ENCODE results near the gene PTPRCAP.
A peak's percentile ranks its signal among the peaks of the same experiment; 100 is the strongest.
"Not testable (repeated sequence)": the region's sequence is repeated elsewhere in the genome, so short reads cannot be mapped to it uniquely, and the experiment has no call there.

The PTPRCAP gene

DNA sequence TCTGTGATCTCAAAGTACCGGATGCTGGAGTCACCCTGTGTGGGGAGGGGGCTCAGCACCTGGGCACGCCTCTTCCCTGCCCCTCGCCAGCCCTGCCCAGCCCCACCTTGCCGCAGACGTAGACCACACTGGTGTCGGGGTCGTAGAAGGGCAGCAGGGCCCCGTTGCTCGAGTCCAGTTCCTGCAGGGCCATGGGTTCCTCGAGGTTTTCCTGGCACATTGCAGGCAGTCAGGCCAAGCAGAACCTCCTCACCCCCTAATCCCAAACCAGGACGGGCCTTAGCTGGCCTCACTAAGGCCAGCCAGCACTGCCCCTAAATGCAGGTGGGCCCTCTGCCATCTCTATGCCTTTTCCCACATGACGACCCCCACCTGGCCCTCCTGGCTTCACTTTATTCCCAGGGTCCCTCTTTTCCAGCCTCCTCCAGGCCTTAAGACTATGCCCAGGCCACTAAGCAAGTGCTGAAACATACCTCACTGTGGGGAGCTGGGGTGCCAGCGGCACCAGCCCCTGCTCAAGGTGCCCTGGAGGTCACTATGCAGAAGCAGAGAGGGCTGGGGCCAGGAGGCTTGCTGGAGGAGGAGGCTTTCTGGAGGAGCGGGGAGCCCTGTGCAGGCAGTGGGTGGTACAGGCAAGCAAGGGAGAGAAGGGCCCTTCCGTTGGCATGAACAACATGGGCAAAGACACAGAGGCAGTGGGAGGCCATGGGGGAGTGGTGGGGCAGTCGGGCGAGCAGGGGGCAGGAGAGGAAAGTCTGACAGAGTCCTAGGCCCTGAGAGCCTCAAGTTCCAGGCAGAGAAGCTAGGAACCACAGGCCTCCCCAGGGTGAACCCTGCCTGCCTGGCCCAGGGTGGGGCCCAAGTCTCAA, 3.0 kb upstream of the PTPRCAP start:
- no peak for DNase-seq

DNA sequence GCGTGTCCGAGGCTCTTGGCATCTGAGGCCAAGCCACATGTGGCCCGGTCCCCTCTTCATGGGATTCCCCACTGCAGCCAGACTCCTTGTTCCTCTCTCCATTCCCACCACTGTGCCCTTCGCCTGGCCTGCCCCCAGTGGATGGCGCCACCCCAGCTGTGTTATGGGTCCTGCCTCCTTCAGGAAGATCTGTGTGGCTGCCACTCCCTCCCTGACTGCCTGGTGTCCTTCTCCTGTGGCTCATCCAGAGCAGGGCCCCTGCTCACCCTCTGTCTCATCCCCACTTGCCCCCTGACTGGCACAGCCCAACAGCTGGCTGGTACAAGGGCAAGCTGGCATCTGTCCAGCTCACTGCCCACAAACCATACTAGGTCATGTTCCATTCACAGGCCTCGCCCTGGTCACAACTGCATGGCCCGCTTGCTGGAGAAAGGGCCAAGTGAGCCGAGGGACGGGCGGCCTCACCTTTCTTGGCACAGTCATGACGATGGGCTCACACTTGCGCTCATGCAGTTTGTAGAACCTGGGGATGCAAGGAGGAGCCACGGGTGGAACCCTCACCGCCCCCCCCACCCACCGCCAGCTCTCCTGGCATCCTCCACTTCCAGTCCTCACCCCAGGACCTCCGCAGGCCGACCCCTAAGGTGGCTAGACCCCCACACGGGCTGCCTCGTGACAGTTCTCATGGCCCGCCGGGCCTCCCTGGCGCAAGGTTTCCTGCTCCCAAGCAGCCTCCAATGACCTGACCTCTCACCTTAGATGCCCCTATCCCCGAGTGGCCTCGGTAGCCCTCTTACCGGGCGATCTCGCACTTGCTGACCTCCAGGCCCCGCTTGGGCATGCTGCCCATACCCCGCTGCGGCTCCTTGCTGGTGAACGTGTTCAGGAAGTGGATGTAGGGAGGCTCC, 2.1 kb upstream of the PTPRCAP start:
- peak; percentile 36 to 47 for DNase-seq

DNA sequence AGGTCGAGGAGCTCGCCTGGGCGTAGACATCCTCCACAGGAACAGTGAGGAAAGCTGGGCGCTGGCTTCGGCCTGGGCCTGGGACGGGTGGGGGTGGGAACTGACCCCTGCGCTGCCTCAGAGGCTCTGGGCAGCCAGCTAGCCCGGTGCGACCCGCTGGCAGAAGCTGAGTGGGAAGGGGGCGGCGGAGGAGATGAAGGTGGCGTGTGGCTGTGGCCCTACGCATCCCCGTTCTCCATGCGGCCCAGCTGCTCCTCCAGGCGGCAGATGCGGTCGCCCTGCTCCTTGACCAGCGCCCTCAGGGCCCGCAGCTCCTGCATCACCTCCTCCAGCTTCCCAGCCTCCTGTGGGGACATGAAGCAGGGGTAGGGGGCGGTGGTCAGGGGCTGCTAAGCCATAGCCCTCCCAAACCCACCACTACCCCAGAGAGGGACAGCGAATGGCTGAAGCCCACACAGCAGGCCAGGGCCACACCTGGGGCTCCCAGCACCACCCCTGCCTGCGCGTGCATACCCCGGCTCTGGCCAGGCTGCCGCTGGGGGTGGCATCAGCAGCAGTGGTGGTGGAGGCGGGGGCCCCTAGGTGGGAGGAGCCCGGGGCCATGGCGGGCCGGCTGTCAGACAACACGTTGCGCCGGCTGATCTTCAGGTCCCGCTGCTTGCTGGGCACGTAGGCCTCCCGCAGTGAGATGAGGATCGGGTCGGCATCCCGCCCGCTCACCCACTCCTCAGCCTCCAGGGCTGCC, 848 bp upstream of the PTPRCAP start:
- DNase-seq, result no peak

DNA sequence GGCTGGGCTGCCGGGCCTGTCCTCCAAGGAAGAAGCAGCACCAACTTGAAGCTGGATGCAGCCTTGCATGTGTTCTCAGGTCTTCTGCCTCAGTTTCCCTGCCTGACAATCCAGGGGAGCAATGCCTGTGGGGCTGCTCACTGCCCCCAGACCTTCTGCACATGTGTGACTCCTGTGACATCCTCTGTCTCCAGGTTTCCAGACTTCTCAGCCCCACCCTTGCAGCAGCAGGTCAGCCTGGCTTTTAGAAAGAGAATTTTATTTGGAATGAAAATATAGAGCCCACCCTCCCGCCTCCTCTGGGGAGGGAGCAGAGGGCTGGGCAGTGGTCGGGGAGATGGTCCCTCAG, 301 bp upstream of the PTPRCAP start:
- DNase-seq, result no peak

DNA sequence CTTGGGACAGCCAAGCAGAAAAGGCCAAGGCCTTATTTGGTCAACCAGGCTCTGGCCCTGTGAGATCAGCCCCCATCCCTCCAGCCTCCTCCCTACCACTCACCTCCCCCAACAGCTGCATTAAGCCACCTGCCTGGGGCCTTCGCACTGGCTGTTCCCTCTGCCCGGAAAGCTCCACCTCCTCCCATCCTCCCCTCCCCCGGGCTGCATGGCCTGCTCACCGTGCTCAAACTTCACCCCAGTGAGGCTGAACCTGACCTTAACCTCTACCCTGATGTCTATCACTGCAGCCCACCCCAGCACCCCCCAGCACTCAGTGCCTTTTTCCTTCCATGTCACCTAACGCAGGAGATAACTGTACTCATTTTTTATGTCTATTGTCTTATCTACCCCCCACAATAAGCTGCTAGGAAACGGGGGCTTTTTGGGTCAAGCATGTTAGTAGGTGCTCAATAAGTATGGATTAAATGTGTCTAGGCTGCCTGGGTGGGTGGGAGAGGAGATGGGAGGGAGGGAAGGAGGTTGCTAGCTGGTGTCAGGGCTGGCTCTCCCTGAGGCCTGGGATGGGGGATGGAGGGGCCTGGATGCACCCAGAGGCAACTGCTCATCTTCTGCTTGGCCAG, 912 bp downstream of the PTPRCAP start:
- DNase-seq, result no peak

DNA sequence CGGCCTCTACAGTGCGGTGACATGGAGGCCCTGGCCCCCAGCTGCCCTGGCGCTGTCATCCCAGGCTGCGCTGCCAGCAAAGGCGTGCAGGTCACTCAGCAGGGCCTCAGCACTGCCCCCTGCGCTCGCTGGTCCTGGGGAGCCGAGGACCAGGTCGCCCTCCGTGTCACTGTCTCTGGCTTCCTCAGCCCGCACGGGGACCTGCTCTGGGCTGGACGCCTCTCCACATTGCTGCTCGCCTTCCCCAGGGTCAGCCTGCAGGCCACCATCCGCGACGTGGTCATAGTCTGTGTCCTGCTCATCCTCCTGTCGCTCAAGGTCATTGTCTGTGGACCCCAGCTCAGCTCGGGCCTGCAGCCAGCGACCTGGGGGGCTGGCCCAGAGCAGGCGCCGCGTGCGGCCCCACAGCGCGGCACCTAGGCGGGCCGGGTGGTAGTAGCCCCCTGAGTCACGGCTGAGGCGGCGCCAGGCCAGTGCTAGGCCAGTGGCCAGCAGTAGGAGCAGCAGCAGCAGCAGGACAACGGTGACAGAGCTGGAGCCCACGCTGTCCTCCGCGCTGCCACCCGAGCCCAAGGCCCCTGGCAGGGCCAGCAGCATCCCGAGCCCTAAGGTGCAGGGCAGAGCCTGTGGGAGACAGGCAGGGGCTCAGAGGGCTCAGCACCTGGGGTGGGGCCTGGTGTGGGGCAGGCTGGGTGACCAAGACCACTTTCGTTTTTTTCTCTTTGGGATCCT, 1.6 kb downstream of the PTPRCAP start:
- no peak for DNase-seq

DNA sequence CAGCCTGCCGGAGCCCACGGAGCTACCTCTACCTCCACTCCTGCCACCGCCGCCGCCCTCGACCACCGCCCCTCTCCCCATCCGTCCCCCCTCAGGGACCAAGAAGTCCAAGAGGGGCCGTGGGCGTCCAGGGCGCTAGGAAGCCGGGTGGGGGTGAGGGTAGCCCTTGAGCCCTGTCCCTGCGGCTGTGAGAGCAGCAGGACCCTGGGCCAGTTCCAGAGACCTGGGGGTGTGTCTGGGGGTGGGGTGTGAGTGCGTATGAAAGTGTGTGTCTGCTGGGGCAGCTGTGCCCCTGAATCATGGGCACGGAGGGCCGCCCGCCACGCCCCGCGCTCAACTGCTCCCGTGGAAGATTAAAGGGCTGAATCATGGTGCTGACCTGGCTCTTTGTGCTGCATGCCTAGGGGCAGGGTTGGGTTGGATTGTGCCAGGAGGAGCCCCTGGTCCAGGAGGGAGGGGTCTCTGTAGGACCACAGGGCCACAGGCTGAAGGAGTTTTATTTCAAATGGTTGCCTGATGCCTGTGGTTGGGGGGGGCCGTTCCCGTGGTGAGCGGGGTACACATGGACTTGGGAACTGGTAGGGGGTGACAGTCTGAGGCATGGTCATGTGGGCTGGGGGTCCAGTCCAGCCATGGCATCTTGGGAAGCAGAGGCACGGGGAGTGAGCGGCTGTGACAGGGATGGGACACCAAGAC, 2.3 kb downstream of the PTPRCAP start:
- no peak for DNase-seq

DNA sequence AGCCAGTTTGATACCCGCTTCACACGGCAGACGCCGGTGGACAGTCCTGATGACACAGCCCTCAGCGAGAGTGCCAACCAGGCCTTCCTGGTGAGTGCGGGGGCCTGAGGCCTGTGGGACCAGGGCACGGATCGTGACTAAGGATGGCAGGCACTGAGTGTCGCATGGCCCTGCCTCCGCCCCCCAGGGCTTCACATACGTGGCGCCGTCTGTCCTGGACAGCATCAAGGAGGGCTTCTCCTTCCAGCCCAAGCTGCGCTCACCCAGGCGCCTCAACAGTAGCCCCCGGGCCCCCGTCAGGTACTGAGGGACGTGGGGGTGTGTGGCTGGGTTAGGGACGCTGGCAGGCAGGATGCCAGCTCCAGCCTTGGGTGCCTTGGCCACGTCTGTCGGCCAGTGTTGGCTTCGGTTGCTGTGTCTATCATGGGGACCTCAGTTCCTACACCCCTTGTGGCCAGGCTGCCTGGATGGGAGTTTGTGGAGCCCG, 3.0 kb downstream of the PTPRCAP start:
- DNase-seq, result no peak

DNA sequence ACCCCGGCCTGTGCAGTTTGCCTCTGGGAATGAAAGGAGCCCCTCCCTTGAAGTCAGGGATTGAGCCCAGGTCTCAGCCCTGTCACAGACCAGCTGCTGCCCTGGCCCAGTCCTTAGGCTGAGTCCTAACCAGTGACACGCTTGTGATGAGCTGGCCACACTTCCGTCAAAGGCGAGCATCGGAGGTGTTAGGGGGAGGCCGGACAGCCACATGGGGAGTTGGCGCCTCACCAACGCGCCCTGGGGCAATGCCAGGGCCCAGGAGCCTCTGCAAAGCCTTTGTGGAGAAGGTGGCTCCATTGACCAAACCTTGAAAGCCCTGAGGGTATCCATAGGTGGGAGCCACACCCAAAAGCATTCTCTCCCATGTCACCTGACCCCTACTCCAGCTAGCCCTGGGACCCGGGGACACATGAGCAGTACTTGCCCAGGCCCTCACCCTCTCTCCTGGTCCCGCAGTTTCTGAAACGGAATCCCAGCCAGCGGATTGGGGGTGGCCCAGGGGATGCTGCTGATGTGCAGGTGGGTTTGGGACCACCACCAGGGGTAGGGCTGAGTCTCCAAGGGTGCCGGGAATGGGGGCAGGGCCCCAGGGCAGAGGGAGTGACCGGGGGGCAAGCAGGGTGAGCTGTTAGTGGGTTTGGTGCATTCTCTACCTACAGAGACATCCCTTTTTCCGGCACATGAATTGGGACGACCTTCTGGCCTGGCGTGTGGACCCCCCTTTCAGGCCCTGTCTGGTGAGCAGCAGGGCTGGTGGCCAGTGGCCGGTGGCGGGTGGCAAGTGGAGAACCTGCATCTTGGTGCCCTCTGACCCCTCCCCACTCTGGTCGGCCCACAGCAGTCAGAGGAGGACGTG, 3.7 kb downstream of the PTPRCAP start:
- DNase-seq, result no peak

DNA sequence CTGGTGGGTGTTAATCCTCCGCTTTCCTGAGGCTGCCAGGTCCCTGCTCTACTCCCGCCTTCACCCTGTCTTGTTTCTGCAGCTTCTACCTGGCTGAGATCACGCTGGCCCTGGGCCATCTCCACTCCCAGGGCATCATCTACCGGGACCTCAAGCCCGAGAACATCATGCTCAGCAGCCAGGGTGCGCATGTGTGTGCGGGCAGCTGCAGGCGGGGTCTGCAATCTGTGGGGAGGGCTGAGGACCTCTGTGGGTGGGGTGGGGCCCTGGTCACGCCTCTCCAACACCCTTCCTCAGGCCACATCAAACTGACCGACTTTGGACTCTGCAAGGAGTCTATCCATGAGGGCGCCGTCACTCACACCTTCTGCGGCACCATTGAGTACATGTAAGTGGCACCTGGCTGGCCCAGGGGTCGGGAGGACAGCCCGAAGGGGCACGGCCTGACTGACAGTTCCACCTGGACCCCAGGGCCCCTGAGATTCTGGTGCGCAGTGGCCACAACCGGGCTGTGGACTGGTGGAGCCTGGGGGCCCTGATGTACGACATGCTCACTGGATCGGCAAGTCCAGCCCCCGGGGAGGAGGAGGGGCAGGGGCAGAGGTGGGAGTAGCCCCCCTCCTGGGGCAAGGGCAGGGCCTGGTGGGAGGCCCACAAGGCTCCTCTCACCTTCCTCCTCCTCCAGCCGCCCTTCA, 4.7 kb downstream of the PTPRCAP start:
- no peak for DNase-seq

DNA sequence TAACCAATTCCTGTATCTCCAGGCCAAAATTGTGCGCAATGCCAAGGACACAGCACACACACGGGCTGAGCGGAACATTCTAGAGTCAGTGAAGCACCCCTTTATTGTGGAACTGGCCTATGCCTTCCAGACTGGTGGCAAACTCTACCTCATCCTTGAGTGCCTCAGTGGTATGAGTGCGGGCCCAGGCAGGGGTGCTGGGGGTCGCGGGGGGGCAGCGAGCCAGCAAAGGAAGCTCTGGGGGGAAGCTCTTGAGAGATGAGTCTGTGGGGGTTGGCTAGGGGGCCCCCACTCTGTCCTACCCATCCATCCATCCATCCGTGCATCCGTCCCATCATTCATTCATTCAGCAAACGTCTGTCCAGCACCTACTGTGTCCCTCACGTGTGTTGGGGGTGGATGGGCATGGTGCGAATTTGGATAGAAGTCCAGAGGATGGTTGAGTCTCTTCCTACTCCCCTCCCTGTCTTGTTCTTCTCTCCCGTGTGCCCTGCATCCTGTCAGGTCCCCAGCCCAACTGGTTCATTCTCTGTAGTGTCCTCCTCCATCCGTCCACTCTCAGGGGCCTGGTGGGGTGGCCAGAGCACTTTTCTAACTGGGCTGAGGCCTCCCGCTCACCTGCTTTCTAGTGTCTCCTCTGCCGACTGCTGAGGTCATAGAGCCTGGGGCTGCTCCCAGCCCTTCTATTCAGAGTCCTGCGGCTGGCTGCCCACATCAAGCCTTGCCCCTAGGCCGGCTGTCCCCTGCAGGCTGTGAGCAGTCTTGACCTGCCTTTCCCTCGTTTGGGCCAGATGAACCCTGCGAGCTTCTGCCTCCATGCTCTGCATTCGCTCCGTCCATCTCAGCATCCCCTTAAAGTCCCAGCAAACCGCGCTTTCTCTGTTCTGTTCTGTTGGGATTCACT, 5.9 kb downstream of the PTPRCAP start:
- DNase-seq, result no peak

DNA sequence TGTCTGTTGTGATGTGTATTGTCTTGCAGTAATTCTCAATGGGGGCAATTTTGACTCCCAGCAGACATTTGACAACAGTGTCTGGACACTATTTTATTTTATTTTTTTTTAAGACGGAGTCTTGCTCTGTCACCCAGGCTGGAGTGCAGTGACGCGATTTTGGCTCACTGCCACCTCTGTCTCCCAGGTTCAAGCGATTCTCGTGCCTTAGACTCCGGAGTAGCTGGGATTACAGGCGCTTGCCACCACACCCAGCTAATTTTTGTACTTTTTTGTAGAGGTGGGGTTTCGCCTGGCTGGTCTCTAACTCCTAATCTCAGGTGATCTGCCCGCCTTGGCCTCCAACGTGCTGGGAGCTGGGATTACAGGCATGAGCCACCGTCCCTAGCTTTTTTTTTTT, 7.8 kb downstream of the PTPRCAP start:
- DNase-seq, result no peak

DNA sequence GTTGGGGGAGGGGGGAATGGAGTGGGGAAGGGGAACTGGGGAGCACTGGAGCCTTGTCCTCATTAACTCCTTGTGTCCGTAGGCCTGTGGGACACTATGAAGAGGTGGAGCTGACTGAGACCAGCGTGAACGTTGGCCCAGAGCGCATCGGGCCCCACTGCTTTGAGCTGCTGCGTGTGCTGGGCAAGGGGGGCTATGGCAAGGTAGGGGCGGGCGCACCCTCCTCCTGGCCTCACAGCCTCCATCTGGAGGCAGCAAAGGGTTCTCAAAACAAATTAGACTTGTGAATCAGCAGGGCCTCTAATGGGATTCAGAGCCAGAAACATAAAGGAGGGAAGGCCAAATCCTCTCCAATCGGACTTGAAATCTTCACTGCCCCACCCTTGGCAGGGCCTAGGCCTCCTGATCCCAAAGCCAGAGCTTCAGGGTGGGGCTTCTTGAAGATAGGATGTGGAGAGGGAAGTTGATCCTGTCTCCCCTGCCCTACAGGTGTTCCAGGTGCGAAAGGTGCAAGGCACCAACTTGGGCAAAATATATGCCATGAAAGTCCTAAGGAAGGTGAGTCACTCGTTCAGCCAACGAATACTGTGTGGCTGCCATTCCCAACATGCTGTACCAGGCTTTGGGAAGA, 8.3 kb downstream of the PTPRCAP start:
- DNase-seq, result no peak

DNA sequence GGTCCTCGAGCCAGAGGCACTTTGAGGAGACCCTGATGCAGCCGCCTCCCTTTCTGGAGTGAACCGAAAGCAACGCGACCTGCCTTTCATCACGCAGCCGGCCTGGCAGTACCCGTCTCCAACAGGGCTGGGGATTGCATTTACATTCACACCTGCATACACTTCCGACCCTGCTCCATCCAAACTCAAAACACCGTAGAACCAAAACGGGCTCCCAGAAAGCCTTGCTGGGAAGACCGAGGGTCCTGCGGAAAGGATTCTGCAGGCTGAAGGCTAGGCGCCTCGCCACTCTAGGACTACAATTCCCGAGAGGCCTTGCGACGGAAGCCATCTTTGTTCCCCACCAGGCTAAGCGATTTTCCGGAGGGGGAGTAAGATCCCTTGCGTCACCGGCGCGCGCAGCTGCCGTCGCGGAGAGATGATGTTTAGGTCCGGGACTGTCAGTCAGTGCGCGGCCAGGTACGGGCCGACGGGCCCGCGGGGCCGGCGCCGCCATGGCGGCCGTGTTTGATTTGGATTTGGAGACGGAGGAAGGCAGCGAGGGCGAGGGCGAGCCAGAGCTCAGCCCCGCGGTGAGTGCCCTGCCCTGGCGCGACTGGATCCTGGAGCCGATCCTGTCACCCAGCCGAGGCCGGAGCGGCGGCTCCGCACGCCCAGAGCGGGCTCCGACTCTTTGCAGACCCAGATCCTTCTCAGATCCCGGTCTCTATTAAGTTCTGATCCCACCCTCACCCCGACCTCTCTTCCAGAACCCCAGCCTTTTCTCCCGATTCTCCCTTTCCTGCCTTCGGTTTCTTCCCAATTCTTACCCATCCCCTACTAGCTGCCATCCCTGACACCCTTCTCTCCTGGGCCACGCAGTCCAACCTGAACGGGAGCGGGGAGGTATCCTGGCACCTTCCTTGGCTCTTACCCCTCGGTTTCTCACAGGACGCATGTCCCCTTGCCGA, 9.2 kb downstream of the PTPRCAP start, which contains the start of gene RPS6KB2:
Gene RPS6KB2 (plus strand): TSS at position 443 of the 950 bp plus-strand sequence. CDS start 52 bp downstream, at position 495.
- peak; percentile 92 to 94 for DNase-seq

DNA sequence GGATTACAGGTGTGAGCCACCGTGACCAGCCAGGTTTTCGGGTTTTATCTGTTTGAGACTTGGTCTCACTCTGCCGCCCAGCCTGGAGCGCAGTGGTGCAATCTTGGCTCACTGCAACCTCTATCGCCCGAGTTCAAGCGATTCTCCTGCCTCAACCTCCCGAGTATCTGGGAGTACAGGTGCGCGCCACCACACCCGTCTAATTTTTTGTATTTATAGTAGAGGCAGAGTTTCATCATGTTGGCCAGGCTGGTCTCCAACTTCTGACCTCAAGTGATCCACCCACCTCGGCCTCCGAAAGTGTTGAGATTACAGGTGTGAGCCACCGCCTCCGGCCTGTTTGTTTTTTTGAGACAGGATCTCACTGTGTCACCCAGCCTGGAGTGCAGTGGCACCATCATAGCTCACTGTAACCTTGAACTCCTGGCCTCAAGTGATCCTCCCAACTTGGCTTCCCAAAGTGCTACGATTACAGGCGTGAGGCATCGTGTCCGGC, 10.1 kb downstream of the PTPRCAP start:
- DNase-seq, result not testable (repeated sequence)

DNA sequence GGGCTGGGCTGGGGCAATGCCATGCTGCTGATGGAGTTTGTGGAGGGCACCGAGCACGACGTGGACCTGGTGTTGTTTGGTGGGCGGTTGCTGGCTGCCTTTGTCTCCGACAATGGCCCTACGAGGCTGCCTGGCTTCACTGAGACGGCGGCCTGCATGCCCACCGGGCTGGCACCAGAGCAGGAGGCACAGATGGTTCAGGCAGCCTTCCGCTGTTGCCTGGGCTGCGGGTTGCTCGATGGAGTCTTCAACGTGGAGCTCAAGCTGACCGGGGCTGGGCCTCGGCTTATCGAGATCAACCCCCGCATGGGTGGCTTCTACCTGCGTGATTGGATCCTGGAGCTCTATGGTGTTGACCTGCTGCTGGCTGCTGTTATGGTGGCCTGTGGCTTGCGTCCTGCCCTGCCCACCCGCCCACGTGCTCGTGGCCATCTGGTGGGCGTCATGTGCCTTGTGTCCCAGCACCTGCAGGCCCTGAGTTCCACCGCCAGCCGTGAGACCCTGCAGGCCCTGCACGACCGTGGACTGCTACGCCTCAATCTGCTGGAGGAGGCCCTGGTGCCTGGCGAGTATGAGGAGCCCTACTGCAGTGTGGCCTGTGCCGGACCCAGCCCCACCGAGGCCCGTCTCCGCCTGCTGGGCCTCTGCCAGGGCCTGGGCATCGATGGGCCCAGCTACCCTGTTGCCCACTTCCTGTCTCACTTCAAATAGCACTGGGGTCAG, 13.4 kb downstream of the PTPRCAP start:
- no peak for DNase-seq

Data from AML-193 (cell line).